ENCODE measurements around the gene RB1. TPM values are rescaled to one million over a fixed set of nuclear protein-coding genes. Genes with fewer than 3 reads are reported as not detected.

RB1 gene
- total and polyA plus RNA-seq, 9 of the 15 experiments (the other 6 are each of a cell fraction or from before 2014, with no cell fraction given): 5.0 to 23.8 (median 17.9) TPM

DNA sequence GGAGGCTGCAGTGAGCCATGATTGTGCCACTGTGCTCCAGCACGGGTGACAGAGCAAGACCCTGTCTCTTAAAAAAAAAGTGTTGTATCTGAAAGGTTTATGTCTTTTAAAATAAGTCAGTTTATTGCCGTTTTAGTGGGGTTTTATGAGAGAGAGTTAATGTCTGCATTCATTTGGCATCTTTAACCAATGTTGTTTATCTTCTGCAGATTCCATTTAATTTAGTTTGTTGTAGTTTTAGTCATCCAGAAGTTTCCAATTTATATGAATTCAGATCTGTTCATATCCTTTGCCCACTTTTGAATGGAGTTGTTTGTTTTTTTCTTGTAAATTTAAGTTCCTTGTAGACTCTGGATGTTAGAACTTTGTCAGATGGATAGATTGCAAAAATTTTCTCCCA is 146.1 kb downstream of the RB1 start:
- Histone ChIP-seq H3K9me3 (replicated peaks; ENCODE audit: control insufficient read depth, insufficient read depth, low read depth, low read length) (no peaks in the 10 kb centered on the region), H2AFZ (ENCODE audit: low read depth, low read length) (no peak overlapping the region), H3K27ac (ENCODE audit: extremely low read depth, low read depth, low read length) (no peak overlapping the region), H3K36me3 (ENCODE audit: control insufficient read depth, insufficient read depth, low read length) (no peaks in the 10 kb centered on the region), H3K79me2 (ENCODE audit: control insufficient read depth, insufficient read depth, low read length) (no peaks in the 10 kb centered on the region), H3K9me1 (ENCODE audit: control insufficient read depth, insufficient read depth, low read length) (no peaks in the 10 kb centered on the region), H4K20me1 (replicated peaks; ENCODE audit: control insufficient read depth, insufficient read depth, low read length) (no peaks in the 10 kb centered on the region), H3K4me3 (no peak overlapping the region), H3K4me2 (ENCODE audit: insufficient read depth, low read length) (no peak overlapping the region), H3K4me1 (replicated peaks in 1 of 2; ENCODE audit: control insufficient read depth in 2 of 2, insufficient read depth in 2 of 2, low read length in 2 of 2) (no peaks in the 10 kb centered on the region), H3K27me3 (ENCODE audit: control insufficient read depth in 2 of 2, insufficient read depth in 2 of 2, low read length in 2 of 2) (no peaks in the 10 kb centered on the region), H3K9ac (ENCODE audit: insufficient read depth in 1 of 2, low read depth in 2 of 2, low read length in 2 of 2) (no peak overlapping the region)
- intact Hi-C loops (cut with micrococcal nuclease) (no loop called here), in situ Hi-C loops (cut with MboI) (no loop called here)
- CTCF ChIA-PET (ENCODE audit: low intra/inter-chr PET ratio): no interaction called here
- POLR2A ChIA-PET: no interaction called here
- 17% methylated on average over 2 of the region's 2 CpGs for WGBS (ENCODE audit: insufficient coverage, low coverage, missing lambda C conversion rate)
- no peak for ATAC-seq
- no TSS peak for BruUV-seq (replicated peaks)
- DNase-seq (ENCODE audit: extremely low read depth in 1 of 4, low spot score in 3 of 4): no peak
- no peak for FAIRE-seq
- TF ChIP-seq ETS2 (tag; IDR thresholded peaks at IDR 0.05; ENCODE audit: borderline replicate concordance, poor library complexity, severe bottlenecking) (no peak), ARID3A (IDR thresholded peaks at IDR 0.05; ENCODE audit: borderline replicate concordance, low read depth, low read length) (no peak), REST (IDR thresholded peaks at IDR 0.05; ENCODE audit: borderline replicate concordance) (no peak), REST (CRISPR knock-in tag; IDR thresholded peaks at IDR 0.05; ENCODE audit: low read depth) (no peak), TAF15 (IDR thresholded peaks at IDR 0.05; ENCODE audit: low read depth, low read length) (no peak)
- TF ChIP-seq, protein P1, sequence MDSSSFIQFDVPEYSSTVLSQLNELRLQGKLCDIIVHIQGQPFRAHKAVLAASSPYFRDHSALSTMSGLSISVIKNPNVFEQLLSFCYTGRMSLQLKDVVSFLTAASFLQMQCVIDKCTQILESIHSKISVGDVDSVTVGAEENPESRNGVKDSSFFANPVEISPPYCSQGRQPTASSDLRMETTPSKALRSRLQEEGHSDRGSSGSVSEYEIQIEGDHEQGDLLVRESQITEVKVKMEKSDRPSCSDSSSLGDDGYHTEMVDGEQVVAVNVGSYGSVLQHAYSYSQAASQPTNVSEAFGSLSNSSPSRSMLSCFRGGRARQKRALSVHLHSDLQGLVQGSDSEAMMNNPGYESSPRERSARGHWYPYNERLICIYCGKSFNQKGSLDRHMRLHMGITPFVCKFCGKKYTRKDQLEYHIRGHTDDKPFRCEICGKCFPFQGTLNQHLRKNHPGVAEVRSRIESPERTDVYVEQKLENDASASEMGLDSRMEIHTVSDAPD (CRISPR knock-in tag; IDR thresholded peaks at IDR 0.05): no peak
- TF ChIP-seq, protein P2, sequence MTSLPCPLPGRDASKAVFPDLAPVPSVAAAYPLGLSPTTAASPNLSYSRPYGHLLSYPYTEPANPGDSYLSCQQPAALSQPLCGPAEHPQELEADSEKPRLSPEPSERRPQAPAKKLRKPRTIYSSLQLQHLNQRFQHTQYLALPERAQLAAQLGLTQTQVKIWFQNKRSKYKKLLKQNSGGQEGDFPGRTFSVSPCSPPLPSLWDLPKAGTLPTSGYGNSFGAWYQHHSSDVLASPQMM (CRISPR knock-in tag; IDR thresholded peaks at IDR 0.05): no peak
- TF ChIP-seq, protein P3, sequence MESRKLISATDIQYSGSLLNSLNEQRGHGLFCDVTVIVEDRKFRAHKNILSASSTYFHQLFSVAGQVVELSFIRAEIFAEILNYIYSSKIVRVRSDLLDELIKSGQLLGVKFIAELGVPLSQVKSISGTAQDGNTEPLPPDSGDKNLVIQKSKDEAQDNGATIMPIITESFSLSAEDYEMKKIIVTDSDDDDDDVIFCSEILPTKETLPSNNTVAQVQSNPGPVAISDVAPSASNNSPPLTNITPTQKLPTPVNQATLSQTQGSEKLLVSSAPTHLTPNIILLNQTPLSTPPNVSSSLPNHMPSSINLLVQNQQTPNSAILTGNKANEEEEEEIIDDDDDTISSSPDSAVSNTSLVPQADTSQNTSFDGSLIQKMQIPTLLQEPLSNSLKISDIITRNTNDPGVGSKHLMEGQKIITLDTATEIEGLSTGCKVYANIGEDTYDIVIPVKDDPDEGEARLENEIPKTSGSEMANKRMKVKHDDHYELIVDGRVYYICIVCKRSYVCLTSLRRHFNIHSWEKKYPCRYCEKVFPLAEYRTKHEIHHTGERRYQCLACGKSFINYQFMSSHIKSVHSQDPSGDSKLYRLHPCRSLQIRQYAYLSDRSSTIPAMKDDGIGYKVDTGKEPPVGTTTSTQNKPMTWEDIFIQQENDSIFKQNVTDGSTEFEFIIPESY (CRISPR knock-in tag; IDR thresholded peaks at IDR 0.05): no peak

All from K562 (cell line).